Hepatocyte (in vitro differentiated cells): Measurements from ENCODE around the gene CBLB.

Experiments
- EZH2 ChIP-seq: fragments of 200-600 bp; sonication (generic); IDR thresholded peaks from 2 replicates; pipeline ENCODE4 v1.6.1; 2016; ENCODE audit warnings: antibody characterized with exemption, mild to moderate bottlenecking, borderline replicate concordance
- TF ChIP-seq, protein P1 (sequence below): fragments of 200-600 bp; sonication (generic); IDR thresholded peaks from 2 replicates; pipeline ENCODE4 v1.5.1; 2016; ENCODE audit warnings: antibody characterized with exemption, mild to moderate bottlenecking; ENCODE audit not compliant: poor library complexity

DNA sequence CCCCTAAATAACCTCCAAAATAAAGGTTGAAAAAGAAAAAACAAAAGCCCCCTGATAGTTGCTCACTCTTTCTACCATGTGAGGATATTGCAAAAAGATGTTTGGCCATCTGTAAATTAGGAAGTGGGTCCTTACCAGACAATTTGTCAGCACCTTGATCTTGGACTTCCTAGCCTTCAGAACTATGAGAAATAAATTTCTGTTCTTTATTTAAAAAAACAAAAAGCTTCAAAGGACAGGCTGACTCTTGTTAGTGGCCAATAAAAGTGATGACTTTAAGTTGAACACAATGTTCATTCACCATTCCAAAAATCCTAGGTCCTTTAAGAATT is 103.5 kb downstream of the CBLB start:
- TF ChIP-seq, protein P1, sequence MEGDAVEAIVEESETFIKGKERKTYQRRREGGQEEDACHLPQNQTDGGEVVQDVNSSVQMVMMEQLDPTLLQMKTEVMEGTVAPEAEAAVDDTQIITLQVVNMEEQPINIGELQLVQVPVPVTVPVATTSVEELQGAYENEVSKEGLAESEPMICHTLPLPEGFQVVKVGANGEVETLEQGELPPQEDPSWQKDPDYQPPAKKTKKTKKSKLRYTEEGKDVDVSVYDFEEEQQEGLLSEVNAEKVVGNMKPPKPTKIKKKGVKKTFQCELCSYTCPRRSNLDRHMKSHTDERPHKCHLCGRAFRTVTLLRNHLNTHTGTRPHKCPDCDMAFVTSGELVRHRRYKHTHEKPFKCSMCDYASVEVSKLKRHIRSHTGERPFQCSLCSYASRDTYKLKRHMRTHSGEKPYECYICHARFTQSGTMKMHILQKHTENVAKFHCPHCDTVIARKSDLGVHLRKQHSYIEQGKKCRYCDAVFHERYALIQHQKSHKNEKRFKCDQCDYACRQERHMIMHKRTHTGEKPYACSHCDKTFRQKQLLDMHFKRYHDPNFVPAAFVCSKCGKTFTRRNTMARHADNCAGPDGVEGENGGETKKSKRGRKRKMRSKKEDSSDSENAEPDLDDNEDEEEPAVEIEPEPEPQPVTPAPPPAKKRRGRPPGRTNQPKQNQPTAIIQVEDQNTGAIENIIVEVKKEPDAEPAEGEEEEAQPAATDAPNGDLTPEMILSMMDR = no peak
- TF ChIP-seq EZH2 = no peak
